ENCODE data around the gene RGMA.

RGMA gene

GRCh38 chr15:93127286-93127685 is 38.3 kb upstream of the RGMA start:
- no peak for DNase-seq (ENCODE audit: low spot score)
- TF ChIP-seq CTCF (IDR thresholded peaks at IDR 0.05; ENCODE audit: borderline replicate concordance, control extremely low read depth, extremely low read depth, insufficient read depth, missing control alignments), result no peak
- in situ Hi-C loops (cut with MboI; ENCODE audit: low sequenced_read_pairs, unreplicated experiment), result no loop called here

GRCh38 chr15:93126599-93126998 is 37.6 kb upstream of the RGMA start:
- no peak for TF ChIP-seq CTCF (IDR thresholded peaks at IDR 0.05; ENCODE audit: borderline replicate concordance, control extremely low read depth, extremely low read depth, insufficient read depth, missing control alignments)
- in situ Hi-C loops (cut with MboI; ENCODE audit: low sequenced_read_pairs, unreplicated experiment), result no loop called here
- no peak for DNase-seq (ENCODE audit: low spot score)

GRCh38 chr15:93126148-93126547 is 37.1 kb upstream of the RGMA start:
- in situ Hi-C loops (cut with MboI; ENCODE audit: low sequenced_read_pairs, unreplicated experiment), result no loop called here
- no peak for DNase-seq (ENCODE audit: low spot score)
- no peak for TF ChIP-seq CTCF (IDR thresholded peaks at IDR 0.05; ENCODE audit: borderline replicate concordance, control extremely low read depth, extremely low read depth, insufficient read depth, missing control alignments)

GRCh38 chr15:93124126-93124525 is 35.1 kb upstream of the RGMA start:
- TF ChIP-seq CTCF (IDR thresholded peaks at IDR 0.05; ENCODE audit: borderline replicate concordance, control extremely low read depth, extremely low read depth, insufficient read depth, missing control alignments), result no peak
- no peak for DNase-seq (ENCODE audit: low spot score)
- in situ Hi-C loops (cut with MboI; ENCODE audit: low sequenced_read_pairs, unreplicated experiment), result no loop called here

GRCh38 chr15:93121973-93122910 is 33.2 kb upstream of the RGMA start:
- TF ChIP-seq CTCF (IDR thresholded peaks at IDR 0.05; ENCODE audit: borderline replicate concordance, control extremely low read depth, extremely low read depth, insufficient read depth, missing control alignments), result no peak
- DNase-seq (ENCODE audit: low spot score), result no peak
- in situ Hi-C loops (cut with MboI; ENCODE audit: low sequenced_read_pairs, unreplicated experiment), result no loop called here

GRCh38 chr15:93121107-93121506 is 32.1 kb upstream of the RGMA start:
- TF ChIP-seq CTCF (IDR thresholded peaks at IDR 0.05; ENCODE audit: borderline replicate concordance, control extremely low read depth, extremely low read depth, insufficient read depth, missing control alignments), result no peak
- DNase-seq (ENCODE audit: low spot score), result no peak

More at GRCh38 chr15:93121107-93121506, 32.1 kb upstream of the RGMA start:
- in situ Hi-C loops (cut with MboI; ENCODE audit: low sequenced_read_pairs, unreplicated experiment), result no loop called here
